ENCODE results near the gene TMEM151A. TPM values are rescaled to one million over a fixed set of nuclear protein-coding genes. Genes with fewer than 3 reads are reported as not detected.

Gene TMEM151A
- total RNA-seq, 1 donor from 2014 or later, result not detected

- Mint-ChIP-seq H3K36me3 (ENCODE audit: low read depth) (peaks cover 12% of the 10 kb centered on the region), H3K27me3 (ENCODE audit: low read depth) (peaks cover 14% of the 10 kb centered on the region), H3K27ac (no peak overlapping the region), H3K4me1 (ENCODE audit: low read depth) (peaks cover 21% of the 10 kb centered on the region), H3K4me3 (ENCODE audit: low read depth) (no peak overlapping the region), H3K9me3 (no peaks in the 10 kb centered on the region)
- DNase-seq (ENCODE audit: low spot score), result no peak
- intact Hi-C loops (cut with micrococcal nuclease), result no loop called here
These were observed 11.3 kb upstream of the TMEM151A start for GRCh38 chr11:66280428-66280827.

GRCh38 chr11:66281001-66281400 lies 10.7 kb upstream of the TMEM151A start:
- Mint-ChIP-seq H3K27me3 (ENCODE audit: low read depth) (peaks cover 14% of the 10 kb centered on the region), H3K27ac (no peak overlapping the region), H3K9me3 (no peaks in the 10 kb centered on the region), H3K4me1 (ENCODE audit: low read depth) (peaks cover 21% of the 10 kb centered on the region), H3K36me3 (ENCODE audit: low read depth) (peaks cover 9% of the 10 kb centered on the region), H3K4me3 (ENCODE audit: low read depth) (no peak overlapping the region)
- no peak for DNase-seq (ENCODE audit: low spot score)
- intact Hi-C loops (cut with micrococcal nuclease), result no loop called here

- H3K36me3 Mint-ChIP-seq (ENCODE audit: low read depth), result peaks cover 6% of the 10 kb centered on the region
- DNase-seq (ENCODE audit: low spot score), result no peak
- intact Hi-C loops (cut with micrococcal nuclease), result loop anchor here (1.0 kb wide), 1 partner anchor 60 kb away; no protein-coding TSS in a partner anchor
- H3K27me3 Mint-ChIP-seq (ENCODE audit: low read depth), result peaks cover 14% of the 10 kb centered on the region
- H3K4me3 Mint-ChIP-seq (ENCODE audit: low read depth), result no peak overlapping the region
- peaks cover 22% of the 10 kb centered on the region for H3K4me1 Mint-ChIP-seq (ENCODE audit: low read depth)
- H3K9me3 Mint-ChIP-seq, result no peaks in the 10 kb centered on the region
- H3K27ac Mint-ChIP-seq, result no peak overlapping the region
These were observed 9.8 kb upstream of the TMEM151A start for GRCh38 chr11:66281776-66282467.

- H3K9me3 Mint-ChIP-seq, result no peaks in the 10 kb centered on the region
- no peak overlapping the region for H3K27ac Mint-ChIP-seq
- peaks cover 3% of the 10 kb centered on the region for H3K36me3 Mint-ChIP-seq (ENCODE audit: low read depth)
- intact Hi-C loops (cut with micrococcal nuclease), result loop anchor here (1.0 kb wide), 1 partner anchor 60 kb away; no protein-coding TSS in a partner anchor
- H3K4me3 Mint-ChIP-seq (ENCODE audit: low read depth), result no peak overlapping the region
- peaks cover 26% of the 10 kb centered on the region for H3K4me1 Mint-ChIP-seq (ENCODE audit: low read depth)
- peak; percentile 97 for DNase-seq (ENCODE audit: low spot score)
- H3K27me3 Mint-ChIP-seq (ENCODE audit: low read depth), result peaks cover 14% of the 10 kb centered on the region
These were observed 8.9 kb upstream of the TMEM151A start for GRCh38 chr11:66282468-66283455.

- DNase-seq (ENCODE audit: low spot score), result no peak
- Mint-ChIP-seq H3K4me1 (ENCODE audit: low read depth) (peaks cover 25% of the 10 kb centered on the region), H3K36me3 (ENCODE audit: low read depth) (peaks cover 3% of the 10 kb centered on the region), H3K9me3 (no peaks in the 10 kb centered on the region), H3K4me3 (ENCODE audit: low read depth) (no peak overlapping the region), H3K27ac (no peak overlapping the region), H3K27me3 (ENCODE audit: low read depth) (peaks cover 14% of the 10 kb centered on the region)
- intact Hi-C loops (cut with micrococcal nuclease), result no loop called here
These were observed 8.1 kb upstream of the TMEM151A start for GRCh38 chr11:66283461-66284105.

GRCh38 chr11:66284526-66285078 lies 7.1 kb upstream of the TMEM151A start:
- intact Hi-C loops (cut with micrococcal nuclease), result no loop called here

GRCh38 chr11:66285250-66285947 lies 6.3 kb upstream of the TMEM151A start:
- peaks cover 26% of the 10 kb centered on the region for H3K4me1 Mint-ChIP-seq (ENCODE audit: low read depth)
- no peak for DNase-seq (ENCODE audit: low spot score)
- peaks cover 9% of the 10 kb centered on the region for H3K27me3 Mint-ChIP-seq (ENCODE audit: low read depth)
- no peak overlapping the region for H3K4me3 Mint-ChIP-seq (ENCODE audit: low read depth)
- intact Hi-C loops (cut with micrococcal nuclease), result no loop called here
- peaks cover 3% of the 10 kb centered on the region for H3K36me3 Mint-ChIP-seq (ENCODE audit: low read depth)
- H3K9me3 Mint-ChIP-seq, result no peaks in the 10 kb centered on the region
- H3K27ac Mint-ChIP-seq, result no peak overlapping the region

More at GRCh38 chr11:66284526-66285078, 7.1 kb upstream of the TMEM151A start:
- Mint-ChIP-seq H3K27me3 (ENCODE audit: low read depth) (peaks cover 7% of the 10 kb centered on the region), H3K4me3 (ENCODE audit: low read depth) (no peak overlapping the region), H3K36me3 (ENCODE audit: low read depth) (peaks cover 3% of the 10 kb centered on the region), H3K27ac (no peak overlapping the region), H3K9me3 (no peaks in the 10 kb centered on the region), H3K4me1 (ENCODE audit: low read depth) (peaks cover 19% of the 10 kb centered on the region)
- DNase-seq (ENCODE audit: low spot score), result no peak

- H3K4me1 Mint-ChIP-seq (ENCODE audit: low read depth), result peaks cover 24% of the 10 kb centered on the region
- intact Hi-C loops (cut with micrococcal nuclease), result no loop called here
- no peak for DNase-seq (ENCODE audit: low spot score)
- H3K9me3 Mint-ChIP-seq, result no peaks in the 10 kb centered on the region
- peaks cover 15% of the 10 kb centered on the region for H3K27me3 Mint-ChIP-seq (ENCODE audit: low read depth)
- peak overlapping the region; percentile 34 for H3K27ac Mint-ChIP-seq
- peaks cover 3% of the 10 kb centered on the region for H3K36me3 Mint-ChIP-seq (ENCODE audit: low read depth)
- peak overlapping the region; percentile 52 for H3K4me3 Mint-ChIP-seq (ENCODE audit: low read depth)
These were observed 5.0 kb upstream of the TMEM151A start for GRCh38 chr11:66286699-66287098.

- DNase-seq (ENCODE audit: low spot score), result no peak
- intact Hi-C loops (cut with micrococcal nuclease), result no loop called here
- H3K27ac Mint-ChIP-seq, result peak overlapping the region; percentile 34
- peaks cover 3% of the 10 kb centered on the region for H3K36me3 Mint-ChIP-seq (ENCODE audit: low read depth)
- peak overlapping the region; percentile 94 for H3K4me3 Mint-ChIP-seq (ENCODE audit: low read depth)
- peaks cover 15% of the 10 kb centered on the region for H3K27me3 Mint-ChIP-seq (ENCODE audit: low read depth)
- H3K4me1 Mint-ChIP-seq (ENCODE audit: low read depth), result peaks cover 21% of the 10 kb centered on the region
- no peaks in the 10 kb centered on the region for H3K9me3 Mint-ChIP-seq
These were observed 4.3 kb upstream of the TMEM151A start for GRCh38 chr11:66287211-66287888.

GRCh38 chr11:66287889-66288670 lies 3.6 kb upstream of the TMEM151A start:
- Mint-ChIP-seq H3K4me3 (ENCODE audit: low read depth) (peak overlapping the region; percentile 94), H3K27me3 (ENCODE audit: low read depth) (peaks cover 22% of the 10 kb centered on the region), H3K27ac (peak overlapping the region; percentile 89), H3K36me3 (ENCODE audit: low read depth) (peaks cover 3% of the 10 kb centered on the region), H3K4me1 (ENCODE audit: low read depth) (peaks cover 15% of the 10 kb centered on the region), H3K9me3 (no peaks in the 10 kb centered on the region)
- no peak for DNase-seq (ENCODE audit: low spot score)
- intact Hi-C loops (cut with micrococcal nuclease), result no loop called here

All from activated T-helper 2 cell treated with anti-CD3 and anti-CD28 coated beads, Interferon-gamma antibody, Interleukin-2, Interleukin-4, amounts not matched to agents 10 μg/mL and 5 μg/mL and 100 μg/mL, durations not matched to agents 14 hours and 24 hours and 36 hours (primary cell).